Vagina (tissue), 2 donors: ENCODE measurements around the gene ARHGAP4. TPM values are rescaled to one million over a fixed set of nuclear protein-coding genes. Genes with fewer than 3 reads are reported as not detected.

Experiments used
- DNase-seq, 2 donors: peaks; one replicate each; pipeline ENCODE4 v3.0.0-alpha.2; 2017; ENCODE audit errors: extremely low spot score in 2 of 2
- H3K27ac ChIP-seq: fragments of 200-600 bp; sonication (generic); one replicate; pipeline ENCODE4 v1.5.1; 2019
- H3K27me3 ChIP-seq: fragments of 200-600 bp; sonication (generic); one replicate; pipeline ENCODE4 v1.5.1; 2019
- H3K36me3 ChIP-seq, 2 donors: fragments of 200-600 bp; sonication (generic); one replicate each; pipeline ENCODE4 v1.5.1; 2017 to 2019
- H3K4me1 ChIP-seq: fragments of 200-600 bp; sonication (generic); one replicate; pipeline ENCODE4 v1.5.1; 2019
- H3K4me3 ChIP-seq, 2 donors: fragments of 200-600 bp; sonication (generic); 1 replicate in 1 of 2; 2 replicates in 1 of 2; pipeline ENCODE4 v1.5.1; 2016 to 2019
- H3K9me3 ChIP-seq: fragments of 200-600 bp; sonication (generic); one replicate; pipeline ENCODE4 v1.5.1; 2019
- POLR2A ChIP-seq, 2 donors: fragments of 450-650 bp; IDR thresholded peaks; one replicate each; pipeline ENCODE4 v1.6.1; 2017; ENCODE audit warnings: antibody characterized with exemption in 2 of 2, mild to moderate bottlenecking in 2 of 2, moderate library complexity in 2 of 2
- POLR2AphosphoS5 ChIP-seq, 2 donors: sonication (generic); formaldehyde crosslinking; IDR thresholded peaks; one replicate each; pipeline ENCODE4 v1.9.0; 2017; ENCODE audit warnings: antibody characterized with exemption in 2 of 2, mild to moderate bottlenecking in 2 of 2, low read depth in 1 of 2; ENCODE audit not compliant: insufficient read depth in 1 of 2
- intact Hi-C: fragments of 100-400 bp; cut with DNase I; formaldehyde crosslinking; loops from one replicate; pipeline ENCODE4 v1.15.1; 2023
- total RNA-seq: library from RNA; depleted of rRNA; stranded (reverse); fragments of >200 nt; gene quantifications from one replicate; pipeline ENCODE4 v1.2.3, GENCODE V29; 2016
- TF ChIP-seq, protein P1 (sequence below), 3 experiments: fragments of 450-650 bp in 2 of 3; fragments of 200-600 bp in 1 of 3; sonication (generic) in 1 of 3; IDR thresholded peaks; one replicate each; pipeline ENCODE4 v1.5.1; 2017 to 2019; ENCODE audit warnings: antibody characterized with exemption in 3 of 3, mild to moderate bottlenecking in 2 of 3, moderate library complexity in 2 of 3

The ARHGAP4 gene
- total RNA-seq, 1 donor from 2014 or later: 36.6 TPM

DNA sequence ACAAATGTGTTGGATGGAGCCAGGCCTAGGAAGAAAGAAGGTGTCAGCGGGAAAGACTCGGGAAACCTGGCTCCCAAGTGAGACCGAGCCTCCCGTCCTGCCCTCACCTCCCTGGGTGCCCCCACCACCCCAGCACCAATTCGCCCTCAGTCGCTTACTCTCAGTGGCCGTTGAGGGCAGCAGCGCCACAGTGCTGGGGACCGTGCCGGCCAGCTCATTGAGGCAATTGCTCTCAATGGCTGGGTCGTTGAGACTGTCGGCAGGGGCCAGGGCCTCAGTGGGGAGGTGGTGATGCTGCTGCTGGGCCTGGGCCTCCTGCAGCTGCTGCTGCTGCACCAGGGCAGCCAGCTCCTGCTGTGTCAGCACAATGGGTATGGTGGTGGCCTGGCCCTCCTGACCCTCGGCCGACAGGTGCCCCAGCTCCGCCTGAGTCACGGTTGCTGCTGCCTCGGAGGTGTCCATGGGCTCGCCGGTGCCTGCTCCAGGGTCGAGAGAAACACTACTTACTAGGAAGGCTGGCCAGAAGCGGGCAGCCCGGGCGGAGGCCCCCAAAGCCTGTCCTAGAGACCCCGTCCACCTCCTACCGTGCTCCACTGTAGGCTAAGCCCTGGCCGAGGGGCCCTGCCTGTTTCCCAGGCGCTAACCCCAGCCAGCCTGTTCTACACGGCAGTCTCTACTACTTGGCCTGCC lies 25.8 kb upstream of the ARHGAP4 start:
- Histone ChIP-seq H3K4me1 (no peaks in the 10 kb centered on the region), H3K27me3 (no peaks in the 10 kb centered on the region), H3K27ac (no peak overlapping the region), H3K4me3 (peak overlapping the region in 1 of 2 donors; percentile 8), H3K9me3 (no peaks in the 10 kb centered on the region), H3K36me3 (peaks cover 0 to 60% of the 10 kb centered on the region in 2 donors)
- TF ChIP-seq POLR2AphosphoS5 (IDR thresholded peaks at IDR 0.05; ENCODE audit: insufficient read depth in 1 of 2, low read depth in 1 of 2) (no peak), POLR2A (IDR thresholded peaks at IDR 0.05) (no peak)
- TF ChIP-seq, protein P1, sequence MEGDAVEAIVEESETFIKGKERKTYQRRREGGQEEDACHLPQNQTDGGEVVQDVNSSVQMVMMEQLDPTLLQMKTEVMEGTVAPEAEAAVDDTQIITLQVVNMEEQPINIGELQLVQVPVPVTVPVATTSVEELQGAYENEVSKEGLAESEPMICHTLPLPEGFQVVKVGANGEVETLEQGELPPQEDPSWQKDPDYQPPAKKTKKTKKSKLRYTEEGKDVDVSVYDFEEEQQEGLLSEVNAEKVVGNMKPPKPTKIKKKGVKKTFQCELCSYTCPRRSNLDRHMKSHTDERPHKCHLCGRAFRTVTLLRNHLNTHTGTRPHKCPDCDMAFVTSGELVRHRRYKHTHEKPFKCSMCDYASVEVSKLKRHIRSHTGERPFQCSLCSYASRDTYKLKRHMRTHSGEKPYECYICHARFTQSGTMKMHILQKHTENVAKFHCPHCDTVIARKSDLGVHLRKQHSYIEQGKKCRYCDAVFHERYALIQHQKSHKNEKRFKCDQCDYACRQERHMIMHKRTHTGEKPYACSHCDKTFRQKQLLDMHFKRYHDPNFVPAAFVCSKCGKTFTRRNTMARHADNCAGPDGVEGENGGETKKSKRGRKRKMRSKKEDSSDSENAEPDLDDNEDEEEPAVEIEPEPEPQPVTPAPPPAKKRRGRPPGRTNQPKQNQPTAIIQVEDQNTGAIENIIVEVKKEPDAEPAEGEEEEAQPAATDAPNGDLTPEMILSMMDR (IDR thresholded peaks at IDR 0.05): no peak
- intact Hi-C loops: no loop called here
- no peak for DNase-seq

DNA sequence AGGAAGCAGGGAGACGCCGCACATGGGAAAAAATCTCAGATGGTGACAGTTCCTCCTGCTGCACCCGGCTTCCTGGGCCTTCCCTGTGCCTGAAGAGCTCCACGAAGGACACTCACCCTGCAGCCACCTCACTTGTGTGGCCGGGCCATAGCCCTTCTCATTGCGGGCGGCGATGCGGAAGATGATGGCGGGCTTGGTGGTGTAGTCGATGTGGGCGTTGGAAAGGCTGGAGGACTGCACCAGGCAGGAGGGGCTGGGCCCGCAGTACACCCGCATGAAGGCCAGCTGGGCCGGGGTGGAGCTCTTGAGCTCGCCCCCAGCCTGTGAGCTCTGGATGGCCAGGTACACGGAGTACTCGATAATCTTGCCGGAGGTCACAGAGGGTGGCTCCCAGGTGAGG lies 24.1 kb upstream of the ARHGAP4 start:
- no peaks in the 10 kb centered on the region for H3K4me1 ChIP-seq
- peak overlapping the region; percentile 28 for H3K27ac ChIP-seq

DNA sequence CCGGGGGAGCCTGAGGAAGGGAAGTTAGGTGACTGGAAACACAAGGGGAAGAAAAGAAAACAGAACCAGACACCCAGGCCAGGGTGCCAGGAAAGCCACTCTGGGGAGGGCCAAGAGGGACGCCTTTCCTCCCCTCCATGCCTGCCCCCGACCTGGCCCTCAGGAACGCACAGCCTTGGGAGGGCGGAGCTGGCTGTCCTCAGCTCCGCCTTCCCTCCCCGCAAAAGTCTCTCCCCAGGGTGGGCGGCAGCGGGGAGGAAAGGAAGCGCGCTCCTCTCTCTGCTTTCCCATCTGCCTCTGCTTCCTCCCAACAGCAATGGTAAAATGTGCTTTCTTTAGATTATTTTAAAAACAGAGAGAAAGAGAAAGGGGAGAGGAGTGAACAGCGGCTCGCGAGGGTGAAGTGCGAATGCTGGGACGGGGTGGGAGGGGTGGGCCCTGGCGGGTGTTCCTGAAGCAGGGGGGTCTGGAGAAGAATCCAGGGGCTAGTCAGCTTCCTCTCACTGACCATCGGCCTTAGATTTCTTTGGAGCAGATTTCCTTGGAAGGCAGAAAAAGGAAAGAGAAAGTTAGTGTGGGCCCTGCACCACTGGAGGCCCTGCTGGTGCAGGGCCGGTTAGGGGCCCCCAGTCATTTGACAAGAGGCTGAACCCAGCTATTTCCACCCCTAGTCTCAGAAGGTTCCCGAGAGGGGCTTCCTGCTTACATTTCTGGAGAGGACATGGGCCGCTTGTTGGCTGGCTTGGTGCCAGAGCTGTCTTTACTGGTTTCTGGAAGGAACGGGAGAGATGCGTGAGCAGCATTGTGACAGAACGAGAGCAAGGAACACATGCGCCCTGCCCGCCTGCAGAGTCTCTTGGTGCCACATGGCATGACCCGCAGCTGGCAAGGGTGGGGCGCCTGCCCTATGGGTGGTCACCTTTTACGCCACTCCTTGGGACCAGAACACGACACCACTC lies 23.1 kb upstream of the ARHGAP4 start:
- Histone ChIP-seq H3K4me1 (no peaks in the 10 kb centered on the region), H3K27me3 (no peaks in the 10 kb centered on the region), H3K36me3 (peaks cover 0 to 36% of the 10 kb centered on the region in 2 donors), H3K27ac (peak overlapping the region; percentile 28), H3K4me3 (no peak overlapping the region), H3K9me3 (no peaks in the 10 kb centered on the region)
- DNase-seq: no peak
- intact Hi-C loops: loop anchor here (2.0 kb wide), 1 partner anchor 186 kb away; no protein-coding TSS in a partner anchor
- TF ChIP-seq POLR2A (IDR thresholded peaks at IDR 0.05) (no peak), POLR2AphosphoS5 (IDR thresholded peaks at IDR 0.05; ENCODE audit: insufficient read depth in 1 of 2, low read depth in 1 of 2) (no peak)
- TF ChIP-seq, protein P1 (IDR thresholded peaks at IDR 0.05): no peak

More for the DNA sequence above, 24.1 kb upstream of the ARHGAP4 start:
- Histone ChIP-seq H3K36me3 (peaks cover 0 to 46% of the 10 kb centered on the region in 2 donors), H3K4me3 (no peak overlapping the region), H3K9me3 (no peaks in the 10 kb centered on the region), H3K27me3 (no peaks in the 10 kb centered on the region)
- DNase-seq: no peak
- TF ChIP-seq POLR2A (IDR thresholded peaks at IDR 0.05) (no peak), POLR2AphosphoS5 (IDR thresholded peaks at IDR 0.05; ENCODE audit: insufficient read depth in 1 of 2, low read depth in 1 of 2) (no peak)
- TF ChIP-seq, protein P1 (IDR thresholded peaks at IDR 0.05): no peak
- intact Hi-C loops: no loop called here

DNA sequence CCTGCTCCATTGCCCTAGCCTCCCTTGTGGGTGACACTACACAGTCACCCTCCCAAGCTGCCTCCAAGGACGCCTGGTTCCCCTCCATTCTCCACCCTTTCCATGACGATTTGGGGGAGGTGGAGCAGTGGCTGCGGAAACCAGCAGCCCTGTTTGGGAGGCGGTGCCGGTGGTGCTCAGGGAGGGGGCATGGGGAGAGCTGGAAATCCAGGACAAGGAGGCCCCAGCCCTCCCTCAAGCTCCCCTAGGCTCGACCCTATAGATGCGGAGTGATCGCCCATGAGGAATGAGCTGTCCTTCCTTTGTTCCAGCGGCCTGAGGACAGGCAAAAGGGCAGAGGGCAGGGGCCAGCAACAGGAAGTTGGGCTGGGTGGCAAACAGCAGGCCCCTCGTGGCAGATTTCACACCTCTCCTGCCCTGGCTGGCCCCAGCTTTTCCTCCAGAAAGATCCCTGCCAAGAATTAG lies 22.0 kb upstream of the ARHGAP4 start:
- H3K27ac ChIP-seq: no peak overlapping the region
- H3K27me3 ChIP-seq: no peaks in the 10 kb centered on the region
- H3K4me3 ChIP-seq: no peak overlapping the region
- TF ChIP-seq, protein P1 (IDR thresholded peaks at IDR 0.05): no peak
- TF ChIP-seq POLR2A (IDR thresholded peaks at IDR 0.05): no peak
- no peak for TF ChIP-seq POLR2AphosphoS5 (IDR thresholded peaks at IDR 0.05; ENCODE audit: insufficient read depth in 1 of 2, low read depth in 1 of 2)
- H3K9me3 ChIP-seq: no peaks in the 10 kb centered on the region
- no peaks in the 10 kb centered on the region for H3K4me1 ChIP-seq
- intact Hi-C loops: loop anchor here (2.0 kb wide), 1 partner anchor 185 kb away; no protein-coding TSS in a partner anchor
- no peak for DNase-seq
- peaks cover 0 to 31% of the 10 kb centered on the region in 2 donors for H3K36me3 ChIP-seq
